ENCODE data around the gene SMPD2. TPM values are rescaled to one million over a fixed set of nuclear protein-coding genes. Genes with fewer than 3 reads are reported as not detected.

SMPD2 gene
- total and polyA plus RNA-seq, 9 of the 15 experiments (the other 6 are each of a cell fraction or from before 2014, with no cell fraction given), result 0.13 to 21.8 (median 18.3) TPM

- no TSS peak for BruUV-seq (replicated peaks)
- WGBS (ENCODE audit: insufficient coverage, low coverage, missing lambda C conversion rate), result 55% methylated on average over 3 of the region's 3 CpGs
- no peak for TF ChIP-seq TRIM25 (IDR thresholded peaks at IDR 0.05; ENCODE audit: borderline replicate concordance)
- TF ChIP-seq NFIC (IDR thresholded peaks at IDR 0.05), result no peak
- no peak for TF ChIP-seq KAT8 (IDR thresholded peaks at IDR 0.05; ENCODE audit: low read depth)
- TF ChIP-seq PREB (CRISPR knock-in tag; IDR thresholded peaks at IDR 0.05), result no peak
- no peak for TF ChIP-seq ZNF655 (CRISPR knock-in tag; IDR thresholded peaks at IDR 0.05)
- TF ChIP-seq ZNF384 (IDR thresholded peaks at IDR 0.05; ENCODE audit: low read depth, low read length), result no peak
- no peak for TF ChIP-seq KDM1A (IDR thresholded peaks at IDR 0.05)
- no peak for TF ChIP-seq SIX5 (IDR thresholded peaks at IDR 0.05; ENCODE audit: borderline replicate concordance in 1 of 2, insufficient read depth in 1 of 2, low read depth in 1 of 2, low read length in 2 of 2)
- no peak for TF ChIP-seq TGIF2 (CRISPR knock-in tag; IDR thresholded peaks at IDR 0.05)
- TF ChIP-seq SNRNP70 (optimal IDR thresholded peaks at IDR 0.05; ENCODE audit: low read depth, low read length), result no peak
- TF ChIP-seq MAX (CRISPR knock-in tag; IDR thresholded peaks at IDR 0.05), result no peak
Measured at GRCh38 chr6:109485266-109485935, 44.9 kb downstream of the SMPD2 start.

More at GRCh38 chr6:109485266-109485935, 44.9 kb downstream of the SMPD2 start:
- H4K20me1 ChIP-seq (replicated peaks; ENCODE audit: control insufficient read depth, insufficient read depth, low read length), result no peaks in the 10 kb centered on the region
- in situ Hi-C loops (cut with MboI), result no loop called here
- FAIRE-seq (no peak), ATAC-seq (no peak), DNase-seq (ENCODE audit: extremely low read depth in 1 of 4, low spot score in 3 of 4) (no peak)
- H3K9me1 ChIP-seq (ENCODE audit: control insufficient read depth, insufficient read depth, low read length), result no peaks in the 10 kb centered on the region
- H3K79me2 ChIP-seq (ENCODE audit: control insufficient read depth, insufficient read depth, low read length), result peaks cover 26% of the 10 kb centered on the region
- H2AFZ ChIP-seq (ENCODE audit: low read depth, low read length), result no peak overlapping the region
- H3K4me3 ChIP-seq, result no peak overlapping the region
- intact Hi-C loops (cut with micrococcal nuclease), result no loop called here
- H3K4me2 ChIP-seq (ENCODE audit: insufficient read depth, low read length), result no peak overlapping the region
- H3K27ac ChIP-seq (ENCODE audit: extremely low read depth, low read depth, low read length), result no peak overlapping the region
- no peak overlapping the region for H3K9ac ChIP-seq (ENCODE audit: insufficient read depth in 1 of 2, low read depth in 2 of 2, low read length in 2 of 2)
- ChIA-PET POLR2A (interaction anchor here (1.2 to 1.7 kb wide), 2 partner anchors 12 to 21 kb away, joined by 3 to 5 read pairs; no protein-coding TSS in a partner anchor), CTCF (ENCODE audit: low intra/inter-chr PET ratio) (no interaction called here)
- peaks cover 19 to 20% of the 10 kb centered on the region in 2 experiments for H3K4me1 ChIP-seq (replicated peaks in 1 of 2; ENCODE audit: control insufficient read depth in 2 of 2, insufficient read depth in 2 of 2, low read length in 2 of 2)
- H3K9me3 ChIP-seq (replicated peaks; ENCODE audit: control insufficient read depth, insufficient read depth, low read depth, low read length), result no peaks in the 10 kb centered on the region
- peaks cover 16% of the 10 kb centered on the region for H3K36me3 ChIP-seq (ENCODE audit: control insufficient read depth, insufficient read depth, low read length)
- H3K27me3 ChIP-seq (ENCODE audit: control insufficient read depth in 2 of 2, insufficient read depth in 2 of 2, low read length in 2 of 2), result no peaks in the 10 kb centered on the region
